ENCODE measurements around the gene FAM210A.

- no peak for TF ChIP-seq POLR2AphosphoS5 (IDR thresholded peaks at IDR 0.05; ENCODE audit: low read depth, low read length)
- no peak for TF ChIP-seq CTCF (IDR thresholded peaks at IDR 0.05)
- TF ChIP-seq REST (IDR thresholded peaks at IDR 0.05; ENCODE audit: insufficient read depth in 1 of 2, low read depth in 2 of 2, low read length in 1 of 2), result no peak
- no peak for TF ChIP-seq TCF7L2 (IDR thresholded peaks at IDR 0.05; ENCODE audit: low read depth, low read length)
Observed at GRCh38 chr18:13627639-13628038, 98.7 kb downstream of the FAM210A start.
